T-helper 17 cell (primary cell): Measurements from ENCODE around the gene DESI2. TPM values are rescaled to one million over a fixed set of nuclear protein-coding genes. Genes with fewer than 3 reads are reported as not detected.
"Not testable (repeated sequence)": the region's sequence is repeated elsewhere in the genome, so short reads cannot be mapped to it uniquely, and the experiment has no call there.

Source experiments
- ATAC-seq: fragments of 150-1000 bp; cut with Tn5 transposase; 2 replicates; pipeline ENCODE4 v1.10.0; 2021; ENCODE audit warnings: mild to moderate bottlenecking, moderate library complexity
- DNase-seq, 3 donors: peaks; one replicate each; pipeline versions ENCODE4 v3.0.0 to v3.0.0-alpha.2; 2020 to 2021
- H3K9me3 ChIP-seq: one replicate; pipeline ENCODE4 v1.7.0; 2013; ENCODE audit warnings: low read length, mild to moderate bottlenecking; ENCODE audit not compliant: control insufficient read depth, poor library complexity, severe bottlenecking
- H3K27ac Mint-ChIP-seq: one replicate; pipeline ENCODE4 v1.8.0; 2022; ENCODE audit warnings: mild to moderate bottlenecking, moderate library complexity, mixed read lengths
- H3K27me3 Mint-ChIP-seq: one replicate; pipeline ENCODE4 v1.8.0; 2022; ENCODE audit warnings: mixed read lengths
- H3K36me3 Mint-ChIP-seq: one replicate; pipeline ENCODE4 v1.8.0; 2022; ENCODE audit warnings: low read depth, mixed read lengths
- H3K4me1 Mint-ChIP-seq: one replicate; pipeline ENCODE4 v1.8.0; 2022; ENCODE audit warnings: mild to moderate bottlenecking, mixed read lengths
- H3K4me3 Mint-ChIP-seq: one replicate; pipeline ENCODE4 v1.8.0; 2022; ENCODE audit warnings: mild to moderate bottlenecking, moderate library complexity, mixed read lengths
- total RNA-seq, 4 donors: library from RNA in 2 of 4; stranded (reverse) in 2 of 4; gene quantifications; one replicate each; pipeline ENCODE4 v1.2.3 and lab custom pipeline; 2022 to 2026

DESI2 gene
- total RNA-seq, 2 donors from 2014 or later, result 13.4 to 19.6 TPM

GRCh38 chr1:244662599-244662998 is 9.7 kb downstream of the DESI2 start:
- Mint-ChIP-seq H3K36me3 (peaks cover 2% of the 10 kb centered on the region), H3K27me3 (no peaks in the 10 kb centered on the region), H3K4me1 (peaks cover 15% of the 10 kb centered on the region), H3K27ac (peak overlapping the region; percentile 61), H3K4me3 (no peak overlapping the region)
- ATAC-seq (no peak), DNase-seq (no peak)
- H3K9me3 ChIP-seq, result no peaks in the 10 kb centered on the region

GRCh38 chr1:244664353-244664752 is 11.4 kb downstream of the DESI2 start:
- DNase-seq, result no peak
- Mint-ChIP-seq H3K4me3 (no peak overlapping the region), H3K27ac (no peak overlapping the region), H3K4me1 (peaks cover 5% of the 10 kb centered on the region), H3K36me3 (peaks cover 2% of the 10 kb centered on the region), H3K27me3 (no peaks in the 10 kb centered on the region)
- no peak for ATAC-seq
- H3K9me3 ChIP-seq, result no peaks in the 10 kb centered on the region

- Mint-ChIP-seq H3K36me3 (peaks cover 2% of the 10 kb centered on the region), H3K27ac (no peak overlapping the region)
- DNase-seq, result no peak
These were observed 12.9 kb downstream of the DESI2 start for GRCh38 chr1:244665771-244666217.

GRCh38 chr1:244666672-244667418 is 13.9 kb downstream of the DESI2 start:
- not testable (repeated sequence) for H3K4me3 Mint-ChIP-seq, DNase-seq, H3K4me1 Mint-ChIP-seq

More at GRCh38 chr1:244665771-244666217, 12.9 kb downstream of the DESI2 start:
- ATAC-seq, result peak; percentile 40
- Mint-ChIP-seq H3K4me1 (peaks cover 5% of the 10 kb centered on the region), H3K27me3 (no peaks in the 10 kb centered on the region), H3K4me3 (no peak overlapping the region)
- H3K9me3 ChIP-seq, result no peaks in the 10 kb centered on the region

GRCh38 chr1:244667797-244668196 is 14.9 kb downstream of the DESI2 start:
- Mint-ChIP-seq H3K4me1 (peaks cover 3% of the 10 kb centered on the region), H3K27ac (no peak overlapping the region), H3K27me3 (no peaks in the 10 kb centered on the region), H3K36me3 (no peaks in the 10 kb centered on the region), H3K4me3 (no peak overlapping the region)
- no peak for ATAC-seq
- DNase-seq, result no peak
- no peaks in the 10 kb centered on the region for H3K9me3 ChIP-seq

More at GRCh38 chr1:244666672-244667418, 13.9 kb downstream of the DESI2 start:
- H3K9me3 ChIP-seq, H3K27me3 Mint-ChIP-seq, H3K36me3 Mint-ChIP-seq, H3K27ac Mint-ChIP-seq, ATAC-seq: not testable (repeated sequence)

GRCh38 chr1:244672946-244673682 is 20.2 kb downstream of the DESI2 start:
- no peak overlapping the region for H3K4me3 Mint-ChIP-seq
- DNase-seq (no peak), ATAC-seq (no peak)
- H3K4me1 Mint-ChIP-seq, result peaks cover 18% of the 10 kb centered on the region
- H3K36me3 Mint-ChIP-seq, result peaks cover 2% of the 10 kb centered on the region
- no peaks in the 10 kb centered on the region for H3K9me3 ChIP-seq
- H3K27me3 Mint-ChIP-seq, result no peaks in the 10 kb centered on the region
- H3K27ac Mint-ChIP-seq, result no peak overlapping the region

GRCh38 chr1:244674446-244674845 is 21.5 kb downstream of the DESI2 start:
- Mint-ChIP-seq H3K27ac (no peak overlapping the region), H3K36me3 (peaks cover 2% of the 10 kb centered on the region), H3K27me3 (no peaks in the 10 kb centered on the region), H3K4me3 (no peak overlapping the region), H3K4me1 (peaks cover 18% of the 10 kb centered on the region)
- DNase-seq (no peak), ATAC-seq (no peak)
- no peaks in the 10 kb centered on the region for H3K9me3 ChIP-seq

GRCh38 chr1:244675167-244675566 is 22.2 kb downstream of the DESI2 start:
- no peaks in the 10 kb centered on the region for H3K9me3 ChIP-seq
- DNase-seq (no peak), ATAC-seq (no peak)
- H3K27ac Mint-ChIP-seq, result no peak overlapping the region
- H3K4me3 Mint-ChIP-seq, result no peak overlapping the region
- H3K4me1 Mint-ChIP-seq, result peaks cover 20% of the 10 kb centered on the region
- peaks cover 4% of the 10 kb centered on the region for H3K36me3 Mint-ChIP-seq
- no peaks in the 10 kb centered on the region for H3K27me3 Mint-ChIP-seq

GRCh38 chr1:244678697-244679096 is 25.8 kb downstream of the DESI2 start:
- ATAC-seq, result no peak
- Mint-ChIP-seq H3K36me3 (peaks cover 7% of the 10 kb centered on the region), H3K27ac (no peak overlapping the region), H3K27me3 (no peaks in the 10 kb centered on the region), H3K4me1 (peaks cover 25% of the 10 kb centered on the region), H3K4me3 (no peak overlapping the region)
- no peaks in the 10 kb centered on the region for H3K9me3 ChIP-seq
- DNase-seq, result no peak

GRCh38 chr1:244680667-244681066 is 27.7 kb downstream of the DESI2 start:
- Mint-ChIP-seq H3K27ac (no peak overlapping the region), H3K36me3 (peaks cover 4% of the 10 kb centered on the region), H3K4me1 (peaks cover 14% of the 10 kb centered on the region), H3K4me3 (no peak overlapping the region), H3K27me3 (no peaks in the 10 kb centered on the region)
- DNase-seq, result no peak
- ATAC-seq, result no peak
- no peaks in the 10 kb centered on the region for H3K9me3 ChIP-seq

- H3K36me3 Mint-ChIP-seq, H3K4me3 Mint-ChIP-seq, DNase-seq, H3K9me3 ChIP-seq, H3K27me3 Mint-ChIP-seq, ATAC-seq, H3K27ac Mint-ChIP-seq: not testable (repeated sequence)
- peaks cover 17% of the 10 kb centered on the region for H3K4me1 Mint-ChIP-seq
These were observed 29.2 kb downstream of the DESI2 start for GRCh38 chr1:244682087-244682486.

GRCh38 chr1:244695937-244696336 is 43.0 kb downstream of the DESI2 start:
- Mint-ChIP-seq H3K4me1 (peaks cover 2% of the 10 kb centered on the region), H3K27ac (peak overlapping the region; percentile 62), H3K27me3 (no peaks in the 10 kb centered on the region), H3K4me3 (no peak overlapping the region), H3K36me3 (peaks cover 6% of the 10 kb centered on the region)
- no peaks in the 10 kb centered on the region for H3K9me3 ChIP-seq
- no peak for DNase-seq
- ATAC-seq, result no peak

GRCh38 chr1:244699741-244700140 is 46.8 kb downstream of the DESI2 start:
- peak overlapping the region; percentile 19 for H3K27ac Mint-ChIP-seq
- no peak overlapping the region for H3K4me3 Mint-ChIP-seq
- no peak for ATAC-seq
- no peak for DNase-seq
- peaks cover 6% of the 10 kb centered on the region for H3K36me3 Mint-ChIP-seq
- peaks cover 4% of the 10 kb centered on the region for H3K4me1 Mint-ChIP-seq
- no peaks in the 10 kb centered on the region for H3K9me3 ChIP-seq
- H3K27me3 Mint-ChIP-seq, result no peaks in the 10 kb centered on the region
